GM21515 (cell line): Measurements from ENCODE around the gene ZNF771.

Source experiments
- ATAC-seq: cut with Tn5 transposase; IDR thresholded peaks from one replicate; pipeline ENCODE4 v1.9.1; 2021; ENCODE audit not compliant: unreplicated experiment

The ZNF771 gene

DNA sequence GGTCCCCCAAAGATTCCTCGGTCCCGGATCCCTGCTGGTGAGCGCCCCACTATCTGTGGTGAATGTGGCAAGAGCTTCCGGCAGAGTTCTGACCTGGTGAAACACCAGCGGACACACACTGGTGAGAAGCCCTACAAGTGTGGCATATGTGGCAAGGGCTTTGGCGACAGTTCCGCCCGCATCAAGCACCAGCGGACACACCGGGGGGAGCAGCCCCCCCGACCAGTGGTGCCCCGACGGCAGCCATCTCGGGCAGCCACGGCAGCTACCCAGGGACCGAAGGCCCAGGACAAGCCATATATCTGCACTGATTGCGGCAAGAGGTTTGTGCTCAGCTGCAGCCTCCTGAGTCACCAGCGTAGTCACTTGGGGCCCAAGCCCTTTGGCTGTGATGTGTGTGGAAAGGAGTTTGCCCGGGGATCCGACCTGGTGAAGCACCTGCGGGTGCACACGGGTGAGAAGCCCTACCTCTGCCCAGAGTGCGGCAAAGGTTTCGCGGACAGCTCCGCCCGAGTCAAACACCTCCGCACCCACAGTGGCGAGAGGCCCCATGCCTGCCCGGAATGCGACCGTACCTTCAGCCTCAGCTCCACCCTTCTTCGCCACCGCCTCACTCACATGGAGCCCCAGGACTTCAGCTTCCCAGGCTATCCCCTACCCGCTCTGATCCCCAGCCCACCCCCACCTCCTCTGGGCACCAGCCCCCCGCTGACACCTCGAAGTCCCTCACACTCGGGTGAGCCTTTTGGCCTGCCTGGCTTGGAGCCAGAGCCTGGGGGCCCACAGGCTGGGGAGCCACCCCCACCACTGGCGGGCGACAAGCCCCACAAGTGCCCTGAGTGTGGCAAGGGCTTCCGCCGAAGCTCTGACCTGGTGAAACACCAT is 9.4 kb upstream of the ZNF771 start:
- no peak for ATAC-seq

DNA sequence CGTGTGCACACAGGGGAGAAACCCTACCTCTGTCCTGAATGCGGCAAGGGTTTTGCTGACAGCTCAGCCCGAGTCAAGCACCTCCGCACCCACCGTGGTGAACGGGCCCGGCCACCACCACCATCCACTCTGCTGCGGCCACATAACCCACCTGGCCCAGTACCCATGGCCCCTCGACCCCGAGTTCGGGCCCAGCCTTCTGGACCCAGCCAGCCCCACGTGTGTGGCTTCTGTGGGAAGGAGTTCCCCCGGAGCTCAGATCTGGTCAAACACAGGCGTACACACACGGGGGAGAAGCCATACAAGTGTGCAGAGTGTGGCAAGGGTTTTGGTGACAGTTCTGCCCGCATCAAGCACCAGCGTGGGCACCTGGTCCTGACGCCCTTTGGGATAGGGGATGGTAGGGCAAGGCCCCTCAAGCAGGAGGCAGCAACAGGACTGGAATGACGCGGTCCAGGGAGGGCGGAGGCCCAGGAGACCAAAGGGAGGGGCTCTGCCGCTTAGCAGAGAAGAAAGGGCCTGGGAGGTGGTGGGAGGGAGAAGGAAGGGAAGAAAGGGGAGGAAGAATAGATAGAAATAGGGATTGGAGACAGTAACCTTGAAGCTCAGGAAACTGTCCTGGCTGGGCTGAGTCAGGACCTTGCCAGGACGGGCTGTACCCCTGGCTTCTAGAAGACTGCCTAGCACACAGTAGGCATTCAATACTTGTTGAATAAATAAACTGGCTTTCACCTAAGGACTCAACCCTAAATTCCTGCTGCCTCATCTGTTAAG is 8.6 kb upstream of the ZNF771 start:
- ATAC-seq, result no peak

GRCh38 chr16:30399435-30400186 is 7.8 kb upstream of the ZNF771 start:
- ATAC-seq, result no peak

GRCh38 chr16:30401768-30402425 is 5.5 kb upstream of the ZNF771 start:
- no peak for ATAC-seq

DNA sequence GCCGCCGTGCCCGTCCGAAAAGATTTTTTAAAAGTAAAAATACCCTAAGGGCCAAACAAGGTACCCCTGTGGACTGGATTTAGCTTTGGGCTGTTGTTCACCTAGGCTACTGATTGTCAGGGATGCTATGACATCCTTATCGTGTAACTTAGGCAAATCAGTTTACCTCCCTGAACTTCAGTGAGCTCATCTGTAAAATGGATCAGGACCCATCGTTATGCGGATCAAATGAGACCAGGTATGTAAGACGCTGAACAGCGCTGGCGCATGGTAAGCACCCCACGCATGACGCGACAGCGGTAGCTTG is 658 bp upstream of the ZNF771 start:
- ATAC-seq, result peak; percentile 23

DNA sequence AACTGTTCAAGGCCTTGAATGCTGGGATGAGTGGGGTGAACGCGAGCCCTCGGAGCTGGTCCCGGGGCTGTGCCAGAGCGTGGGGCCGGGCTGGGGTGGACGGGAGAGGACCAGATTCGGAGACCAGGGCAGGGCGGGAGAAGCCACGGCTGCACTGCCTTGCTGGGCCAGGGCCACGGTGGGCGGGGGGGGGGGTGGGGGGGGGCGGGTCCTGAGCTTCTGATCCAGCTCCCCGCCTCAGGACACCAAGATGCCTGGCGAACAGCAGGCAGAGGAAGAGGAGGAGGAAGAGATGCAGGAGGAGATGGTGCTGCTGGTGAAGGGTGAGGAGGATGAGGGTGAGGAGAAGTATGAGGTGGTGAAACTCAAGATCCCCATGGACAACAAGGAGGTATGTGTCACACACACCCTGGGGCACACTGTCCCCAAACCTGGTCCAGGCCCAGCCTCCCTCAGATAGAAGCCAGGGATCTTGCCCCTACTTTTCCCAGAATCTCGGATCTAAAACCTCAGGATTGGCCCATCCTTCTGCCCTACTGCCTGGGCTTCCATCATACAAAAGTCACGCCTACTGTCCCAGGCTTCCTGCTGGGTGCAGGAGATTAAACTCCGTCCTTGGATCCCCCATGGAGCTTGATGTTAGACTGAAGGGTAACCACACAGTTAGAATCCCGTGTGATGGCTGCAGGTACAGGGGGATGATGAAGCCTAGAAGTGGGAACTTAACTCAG is 563 bp downstream of the ZNF771 start:
- no peak for ATAC-seq

- ATAC-seq, result no peak
Measured at GRCh38 chr16:30409125-30410060, 2.0 kb downstream of the ZNF771 start.

GRCh38 chr16:30413112-30413806 is 5.9 kb downstream of the ZNF771 start:
- ATAC-seq, result no peak

DNA sequence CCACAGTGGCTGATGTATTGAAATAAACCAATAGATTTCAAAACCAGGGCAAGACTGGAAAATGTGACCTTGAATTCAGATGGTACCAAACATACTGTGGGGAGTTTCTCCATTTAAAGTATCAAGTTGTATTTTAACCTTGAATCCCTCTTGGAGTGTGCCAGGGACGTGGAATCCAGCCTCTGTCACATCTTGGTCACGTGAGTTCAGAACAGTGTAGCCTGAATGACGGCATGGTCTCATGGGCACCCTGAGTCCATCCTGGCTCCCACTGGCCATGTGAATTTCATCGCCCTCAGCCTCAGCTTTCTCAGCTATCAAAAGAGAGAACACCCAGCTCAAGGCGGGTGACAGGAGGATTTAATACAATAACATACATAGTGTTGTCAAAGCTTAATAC is 6.8 kb downstream of the ZNF771 start:
- ATAC-seq, result no peak

- ATAC-seq, result no peak
Measured at GRCh38 chr16:30416047-30416603, 8.7 kb downstream of the ZNF771 start.

DNA sequence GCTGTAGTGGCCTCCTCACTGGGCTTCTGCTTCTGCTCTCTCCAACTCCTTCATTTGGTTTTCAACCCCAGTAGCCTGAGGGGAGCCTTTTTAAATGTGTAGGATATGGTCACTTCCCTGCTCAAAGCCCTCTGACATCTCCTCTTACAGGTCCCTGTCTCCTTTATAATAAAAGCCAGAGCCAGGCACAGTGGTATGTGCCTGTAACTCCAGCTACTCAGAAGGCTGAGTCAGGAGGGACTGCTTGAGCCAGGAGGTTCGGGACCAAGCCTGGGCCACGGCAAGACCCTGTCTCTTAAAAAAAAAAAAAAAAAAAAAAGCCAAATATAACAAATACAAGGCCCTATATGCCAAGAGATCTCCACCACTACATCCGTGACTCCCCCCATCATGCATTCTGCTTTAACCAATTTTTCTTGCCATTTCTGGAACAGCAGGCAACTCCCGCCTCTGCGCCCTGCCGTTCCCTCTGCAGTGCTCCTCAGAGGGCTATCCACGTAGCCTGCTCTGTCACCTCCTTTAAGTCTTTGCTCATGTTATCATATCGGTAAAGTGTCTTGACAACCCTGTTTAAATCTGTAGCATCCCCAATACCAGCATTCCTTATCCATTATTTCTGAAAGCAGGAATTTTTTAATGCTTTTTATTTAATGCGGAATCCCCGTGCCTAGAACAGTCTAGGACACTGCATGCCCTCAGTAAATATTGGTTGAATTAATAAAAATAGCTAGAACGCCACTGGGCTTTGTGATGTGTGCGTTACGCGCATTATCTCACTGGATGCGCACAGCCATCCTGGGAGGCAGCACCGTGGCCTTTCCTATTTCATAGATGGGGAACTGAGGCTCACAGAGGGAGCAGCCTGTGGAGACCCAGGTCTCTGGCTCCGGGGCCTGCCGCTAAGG is 9.5 kb downstream of the ZNF771 start:
- ATAC-seq, result no peak

DNA sequence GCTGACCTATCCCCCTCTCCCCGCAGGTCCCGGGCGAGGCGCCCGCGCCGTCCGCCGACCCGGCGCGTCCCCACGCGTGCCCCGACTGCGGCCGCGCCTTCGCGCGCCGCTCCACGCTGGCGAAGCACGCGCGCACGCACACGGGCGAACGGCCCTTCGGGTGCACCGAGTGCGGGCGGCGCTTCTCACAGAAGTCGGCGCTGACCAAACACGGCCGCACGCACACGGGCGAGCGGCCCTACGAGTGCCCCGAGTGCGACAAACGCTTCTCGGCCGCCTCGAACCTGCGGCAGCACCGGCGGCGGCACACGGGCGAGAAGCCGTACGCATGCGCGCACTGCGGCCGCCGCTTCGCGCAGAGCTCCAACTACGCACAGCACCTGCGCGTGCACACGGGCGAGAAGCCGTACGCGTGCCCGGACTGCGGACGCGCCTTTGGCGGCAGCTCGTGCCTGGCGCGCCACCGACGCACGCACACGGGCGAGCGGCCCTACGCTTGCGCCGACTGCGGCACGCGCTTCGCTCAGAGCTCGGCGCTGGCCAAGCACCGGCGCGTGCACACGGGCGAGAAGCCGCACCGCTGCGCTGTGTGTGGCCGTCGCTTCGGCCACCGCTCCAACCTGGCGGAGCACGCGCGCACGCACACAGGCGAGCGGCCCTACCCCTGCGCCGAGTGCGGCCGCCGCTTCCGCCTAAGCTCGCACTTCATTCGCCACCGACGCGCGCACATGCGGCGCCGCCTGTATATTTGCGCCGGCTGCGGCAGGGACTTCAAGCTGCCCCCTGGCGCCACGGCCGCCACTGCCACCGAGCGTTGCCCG is 10.3 kb downstream of the ZNF771 start:
- ATAC-seq, result peak; percentile 72

DNA sequence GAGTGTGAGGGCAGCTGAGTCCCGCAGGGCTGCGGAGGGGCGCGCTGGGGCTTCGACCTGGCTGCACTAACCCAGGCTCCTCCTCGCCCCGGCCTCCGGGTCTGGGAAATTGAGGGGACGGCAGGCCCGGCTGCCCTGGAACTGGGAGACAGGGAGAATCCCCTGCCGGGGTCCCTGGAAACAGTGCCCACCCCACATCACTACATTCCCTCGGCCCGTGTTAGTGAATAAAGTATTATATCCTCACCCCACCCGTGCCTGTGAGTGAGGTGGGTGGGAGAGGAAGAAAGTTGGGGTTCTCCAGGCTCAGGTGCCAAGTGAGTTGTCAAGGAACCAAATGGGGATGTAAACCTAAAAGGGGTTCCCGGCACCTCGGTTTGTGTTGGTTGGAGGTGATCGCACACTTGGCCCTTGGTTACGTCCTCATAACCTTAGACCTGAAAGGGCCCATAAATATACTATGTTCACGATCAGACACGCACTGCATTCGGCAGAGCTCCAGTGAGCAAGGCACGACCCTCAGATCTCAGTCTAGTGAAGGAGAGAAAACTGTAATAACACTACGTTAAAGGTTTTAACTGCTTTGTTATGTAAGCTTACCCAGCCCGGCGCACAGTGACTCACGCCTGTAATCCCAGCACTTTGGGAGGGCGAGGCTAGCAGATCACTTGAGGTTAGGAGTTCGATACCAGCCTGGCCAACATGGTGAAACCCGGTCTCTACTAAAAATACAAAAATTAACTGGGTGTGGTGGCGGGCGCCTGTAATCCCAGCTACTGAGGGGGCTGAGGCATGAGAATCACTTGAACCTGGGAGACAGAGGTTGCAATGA is 11.2 kb downstream of the ZNF771 start:
- ATAC-seq, result no peak

DNA sequence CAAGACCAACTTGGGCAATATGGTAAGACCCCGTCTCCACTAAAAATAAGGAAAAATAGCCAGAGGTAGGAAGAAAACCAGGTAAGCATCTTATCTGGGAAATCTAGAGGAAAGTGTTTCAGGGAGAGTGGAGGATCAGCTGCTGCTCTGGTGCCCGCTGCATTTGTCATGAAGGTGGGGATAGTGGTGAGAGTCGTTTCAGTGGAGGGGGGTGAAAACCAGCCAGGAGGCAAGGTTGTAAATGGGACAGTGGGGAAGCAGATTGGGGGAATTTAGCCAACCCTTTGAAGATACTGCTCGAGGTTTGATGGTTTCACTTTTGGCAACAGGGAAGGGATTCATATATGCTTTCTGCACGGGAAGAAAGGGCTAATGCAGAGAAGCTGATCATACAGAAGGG is 13.6 kb downstream of the ZNF771 start:
- ATAC-seq, result no peak

GRCh38 chr16:30428055-30428454 is 20.6 kb downstream of the ZNF771 start:
- no peak for ATAC-seq

GRCh38 chr16:30429418-30429677 is 21.9 kb downstream of the ZNF771 start:
- no peak for ATAC-seq
